Left kidney (tissue), 8 donors: ENCODE results near the gene NDUFB3. TPM values are rescaled to one million over a fixed set of nuclear protein-coding genes. Genes with fewer than 3 reads are reported as not detected.
"Not testable (repeated sequence)": the region's sequence is repeated elsewhere in the genome, so short reads cannot be mapped to it uniquely, and the experiment has no call there.

ENCODE experiments used
- DNase-seq: peaks from one replicate; pipeline ENCODE4 v3.0.0-alpha.2; 2013
- long read RNA-seq, 8 donors: transcript quantifications; one replicate each; lab custom pipeline, GENCODE V29; 2026
- polyA plus RNA-seq: library from polyadenylated mRNA; unstranded; fragments of 120-200 nt; gene quantifications from one replicate; pipeline ENCODE4 v1.2.1, GENCODE V29; 2013; ENCODE audit not compliant: insufficient read length

Gene NDUFB3
- 108 TPM for polyA plus RNA-seq
- long read RNA-seq, donor 1, transcript NDUFB3-201 (3 exons, 755 nt) = major isoform, 153 of 328 reads
- long read RNA-seq, donor 1, partial matches to known transcripts = 173 of 328 reads
- long read RNA-seq, donor 1, other reads (novel, unspliced or antisense) = 0 of 328 reads
- long read RNA-seq, donor 2, transcript NDUFB3-201 (3 exons, 755 nt) = major isoform, 141 of 280 reads
- long read RNA-seq, donor 2, partial matches to known transcripts = 138 of 280 reads
- long read RNA-seq, donor 2, other reads (novel, unspliced or antisense) = 0 of 280 reads
- long read RNA-seq, donor 3, transcript NDUFB3-201 (3 exons, 755 nt) = major isoform, 95 of 216 reads
- long read RNA-seq, donor 3, partial matches to known transcripts = 120 of 216 reads
- long read RNA-seq, donor 3, other reads (novel, unspliced or antisense) = 0 of 216 reads
- long read RNA-seq, donor 4, transcript NDUFB3-201 (3 exons, 755 nt) = major isoform, 24 of 81 reads
- long read RNA-seq, donor 4, partial matches to known transcripts = 57 of 81 reads
- long read RNA-seq, donor 4, other reads (novel, unspliced or antisense) = 0 of 81 reads
- long read RNA-seq, donor 5, transcript NDUFB3-201 (3 exons, 755 nt) = major isoform, 353 of 853 reads
- long read RNA-seq, donor 5, partial matches to known transcripts = 498 of 853 reads
- long read RNA-seq, donor 5, other reads (novel, unspliced or antisense) = 0 of 853 reads
- long read RNA-seq, donor 6, transcript NDUFB3-201 (3 exons, 755 nt) = major isoform, 150 of 315 reads
- long read RNA-seq, donor 6, partial matches to known transcripts = 163 of 315 reads
- long read RNA-seq, donor 6, other reads (novel, unspliced or antisense) = 0 of 315 reads
- long read RNA-seq, donor 7, transcript NDUFB3-201 (3 exons, 755 nt) = major isoform, 249 of 498 reads
- long read RNA-seq, donor 7, partial matches to known transcripts = 245 of 498 reads
- long read RNA-seq, donor 7, other reads (novel, unspliced or antisense) = 0 of 498 reads
- long read RNA-seq, donor 8, transcript NDUFB3-201 (3 exons, 755 nt) = major isoform, 82 of 150 reads
- long read RNA-seq, donor 8, partial matches to known transcripts = 68 of 150 reads
- long read RNA-seq, donor 8, other reads (novel, unspliced or antisense) = 0 of 150 reads

GRCh38 chr2:201071479-201072200, at the start of gene NDUFB3, which contains the start of gene HYCC2:
Gene NDUFB3, plus strand, starts transcription at chr2:201072001. Its CDS starts 6,882 bp downstream, at chr2:201078883.
Gene HYCC2, minus strand, starts transcription at chr2:201071671. Its CDS starts 47,662 bp downstream, at chr2:201024009.
- peak; percentile 95 for DNase-seq

- no peak for DNase-seq
Observed at GRCh38 chr2:201024518-201024917, 47.3 kb upstream of the NDUFB3 start.

GRCh38 chr2:201034355-201034754, 37.4 kb upstream of the NDUFB3 start:
- not testable (repeated sequence) for DNase-seq

GRCh38 chr2:201038361-201038760, 33.4 kb upstream of the NDUFB3 start:
- DNase-seq = not testable (repeated sequence)

GRCh38 chr2:201038855-201039254, 32.9 kb upstream of the NDUFB3 start:
- DNase-seq = no peak

GRCh38 chr2:201040867-201041628, 30.8 kb upstream of the NDUFB3 start:
- no peak for DNase-seq

GRCh38 chr2:201042451-201042850, 29.4 kb upstream of the NDUFB3 start:
- not testable (repeated sequence) for DNase-seq

GRCh38 chr2:201043050-201043449, 28.8 kb upstream of the NDUFB3 start:
- not testable (repeated sequence) for DNase-seq

GRCh38 chr2:201046881-201047280, 24.9 kb upstream of the NDUFB3 start:
- DNase-seq = no peak

- DNase-seq = no peak
Observed at GRCh38 chr2:201049455-201049854, 22.3 kb upstream of the NDUFB3 start.

- peak; percentile 5 for DNase-seq
Observed at GRCh38 chr2:201057087-201057521, 14.7 kb upstream of the NDUFB3 start.

- DNase-seq = no peak
Observed at GRCh38 chr2:201057715-201058248, 14.0 kb upstream of the NDUFB3 start.

GRCh38 chr2:201058914-201059313, 12.9 kb upstream of the NDUFB3 start:
- DNase-seq = no peak

GRCh38 chr2:201059961-201060755, 11.6 kb upstream of the NDUFB3 start:
- DNase-seq = no peak

GRCh38 chr2:201063516-201063915, 8.3 kb upstream of the NDUFB3 start:
- DNase-seq = not testable (repeated sequence)

GRCh38 chr2:201064797-201065329, 6.9 kb upstream of the NDUFB3 start:
- DNase-seq = no peak

GRCh38 chr2:201070948-201071478, 788 bp upstream of the NDUFB3 start:
- DNase-seq = no peak

GRCh38 chr2:201072201-201072530, 365 bp downstream of the NDUFB3 start:
- DNase-seq = no peak

- DNase-seq = no peak
Observed at GRCh38 chr2:201073071-201073470, 1.3 kb downstream of the NDUFB3 start.
